HS-5 (cell line): Measurements from ENCODE around the gene GPC6.

ENCODE experiments used
- DNase-seq: peaks from one replicate; pipeline ENCODE4 v3.0.0-alpha.2; 2012; ENCODE audit warnings: low read depth

Gene GPC6

GRCh38 chr13:94414141-94414540, 1187.5 kb downstream of the GPC6 start:
- no peak for DNase-seq

DNA sequence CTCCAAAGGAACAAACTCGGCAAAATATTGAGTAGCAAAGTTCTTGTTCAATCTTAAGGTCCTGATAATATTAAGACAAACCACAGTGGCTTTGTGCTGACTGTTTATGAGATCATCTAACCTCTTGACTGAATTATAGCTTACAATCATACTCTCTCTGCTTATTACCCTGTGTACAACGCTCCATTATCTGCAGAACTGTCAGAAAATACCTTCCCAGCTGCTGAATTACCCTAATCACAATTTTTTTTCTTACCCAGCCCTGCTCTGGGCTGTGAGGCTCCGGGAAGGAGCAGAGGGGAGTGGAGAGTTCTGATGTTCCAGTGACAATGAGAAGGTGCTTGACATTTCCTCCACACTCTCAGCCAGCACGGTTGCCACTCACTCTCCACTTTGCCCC, 1188.1 kb downstream of the GPC6 start:
- DNase-seq: no peak

DNA sequence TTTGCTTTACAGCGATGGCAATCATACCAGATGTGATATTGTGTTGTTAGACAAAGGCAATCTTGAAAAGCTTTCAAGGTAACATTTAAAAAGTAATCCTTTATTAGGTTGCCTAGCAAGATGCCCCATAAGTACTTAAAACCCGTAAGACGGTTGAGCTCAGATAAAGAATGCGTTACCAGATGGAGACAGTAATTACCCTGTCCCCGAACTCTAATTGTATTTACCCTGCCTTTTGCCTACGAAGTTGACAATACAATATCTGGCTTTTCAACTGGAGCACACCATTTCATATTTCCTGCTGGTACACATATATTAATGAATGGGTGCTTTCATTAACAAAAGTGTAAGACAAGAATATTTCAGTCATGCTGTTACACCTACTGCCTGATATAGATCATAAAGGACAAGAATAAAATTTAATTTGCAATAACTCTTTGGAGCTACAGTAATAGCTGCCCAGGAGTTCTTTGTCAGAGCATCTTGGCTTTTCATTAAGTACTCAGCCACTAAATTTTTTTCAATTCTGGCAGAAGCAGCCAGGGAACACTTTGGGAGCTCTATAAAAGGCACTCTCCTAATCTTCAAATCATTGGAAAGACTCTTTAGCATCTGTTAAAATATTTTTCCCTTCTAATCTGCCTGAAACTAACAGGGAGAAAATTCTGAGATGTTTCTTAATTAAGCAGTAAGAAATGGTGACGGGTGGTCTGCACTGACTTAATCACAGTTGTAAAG, 1189.1 kb downstream of the GPC6 start:
- DNase-seq: no peak

DNA sequence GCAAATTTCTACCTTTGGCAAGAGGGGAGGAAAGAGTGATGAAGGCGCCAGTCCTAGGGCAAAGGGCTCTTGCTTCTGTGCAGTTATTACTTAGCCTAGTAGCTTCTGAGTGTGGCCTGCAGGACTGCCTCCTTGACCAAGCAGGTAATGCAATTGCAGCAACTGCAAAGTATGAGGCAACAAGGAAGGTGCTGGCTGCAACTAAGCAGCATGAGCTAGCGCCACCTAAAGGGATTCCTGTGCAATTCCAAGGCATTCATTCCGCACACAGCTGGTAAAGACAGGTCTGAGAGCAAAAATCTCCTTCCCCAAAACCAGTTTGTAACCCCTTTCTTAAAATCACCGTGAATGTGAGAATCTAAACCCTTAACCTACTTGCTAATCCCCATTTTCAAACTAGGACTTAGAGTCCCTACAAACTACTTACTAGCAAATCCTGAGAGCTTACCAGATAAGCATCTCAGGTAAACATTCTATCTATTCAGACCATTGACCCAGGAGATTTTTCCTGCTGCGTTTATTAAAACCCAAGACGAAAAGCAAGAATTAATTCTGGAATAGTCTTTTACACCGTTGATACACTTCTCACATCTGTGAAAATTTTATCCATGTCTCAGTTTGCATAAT, 1190.0 kb downstream of the GPC6 start:
- no peak for DNase-seq

DNA sequence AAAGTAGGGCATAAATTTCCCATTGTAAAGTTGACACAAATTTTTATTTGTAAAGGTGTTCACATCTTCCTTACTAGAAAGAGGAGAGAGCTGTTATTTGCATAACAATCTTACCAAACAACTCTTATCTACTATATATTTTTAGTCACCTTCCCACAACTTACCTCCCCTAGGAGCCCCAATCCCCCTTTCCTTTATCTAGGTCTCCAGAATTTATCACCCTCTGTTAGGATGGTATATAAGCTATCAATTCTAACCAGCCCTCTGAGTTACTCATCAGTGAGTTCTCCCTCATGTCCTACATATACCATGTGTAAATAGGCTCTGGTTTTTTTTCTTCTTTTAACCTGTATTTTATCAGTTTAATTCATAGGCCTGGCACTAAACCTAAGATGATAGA, 1190.7 kb downstream of the GPC6 start:
- DNase-seq: no peak

GRCh38 chr13:94419304-94419924, 1192.8 kb downstream of the GPC6 start:
- peak; percentile 54 for DNase-seq

DNA sequence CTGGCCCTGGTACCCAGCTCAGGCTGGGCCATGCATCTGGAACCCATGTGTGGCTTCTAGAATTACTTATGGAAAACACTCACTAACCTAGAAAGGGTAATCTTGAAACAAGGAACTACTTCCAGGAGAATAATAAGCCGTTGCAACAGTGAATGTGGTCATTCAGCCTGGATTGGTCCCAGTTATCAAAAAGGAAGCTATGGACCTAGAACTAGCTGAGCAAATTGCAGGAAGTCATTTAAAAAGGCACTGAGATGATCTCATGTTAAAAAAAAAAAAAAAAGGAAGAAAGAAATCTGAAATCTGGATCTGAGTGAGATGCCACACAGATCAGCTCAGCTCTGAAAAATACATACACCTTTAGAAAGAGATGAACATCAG, 1193.3 kb downstream of the GPC6 start:
- no peak for DNase-seq

- DNase-seq: no peak
Observed at GRCh38 chr13:94427313-94427953, 1200.8 kb downstream of the GPC6 start.

- DNase-seq: no peak
Observed at GRCh38 chr13:94431574-94431973, 1205.0 kb downstream of the GPC6 start.

GRCh38 chr13:94431987-94432386, 1205.4 kb downstream of the GPC6 start:
- DNase-seq: no peak

DNA sequence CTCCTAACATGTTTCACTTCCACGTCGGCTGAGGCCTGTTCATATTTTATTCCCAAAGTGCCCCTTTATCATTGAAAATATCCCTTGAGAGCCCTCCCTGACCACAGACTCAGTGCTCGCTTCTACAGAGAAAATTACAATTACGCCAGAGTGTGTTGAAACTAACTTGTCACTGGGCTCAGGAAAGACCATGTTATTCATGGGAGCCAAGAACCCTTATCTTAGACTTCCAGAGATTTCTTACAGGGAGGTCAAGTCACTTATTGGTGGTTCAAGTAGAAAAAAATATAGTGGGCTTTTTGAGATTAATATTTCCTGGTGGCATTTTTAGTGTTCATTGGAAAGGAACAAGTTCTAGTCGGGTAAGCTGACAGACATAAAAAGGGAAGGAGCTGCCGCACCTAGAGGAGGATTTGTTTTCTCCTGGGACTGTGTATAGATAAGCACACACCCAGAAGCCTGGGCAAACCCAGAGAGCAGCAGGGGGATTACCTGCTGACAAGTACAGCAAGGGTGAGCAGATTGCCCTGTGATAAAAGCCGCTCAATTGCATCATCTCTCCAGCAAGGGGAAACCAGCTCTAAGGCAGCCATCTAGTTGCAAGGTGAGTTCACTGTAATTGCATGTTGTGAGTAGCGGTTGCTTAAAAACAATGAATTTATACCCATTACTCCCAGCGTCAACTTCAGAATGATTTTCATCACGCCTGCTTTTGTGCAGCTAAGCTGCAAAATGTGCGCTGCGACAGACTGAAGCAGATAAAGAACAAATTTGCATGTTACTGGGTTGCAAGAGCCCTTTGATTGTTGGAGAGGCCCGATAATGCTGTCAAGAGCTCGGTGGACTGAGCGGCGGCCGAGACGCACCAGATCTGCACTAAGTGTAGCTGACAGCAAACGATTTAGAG, 1206.7 kb downstream of the GPC6 start:
- DNase-seq: no peak

GRCh38 chr13:94435604-94436226, 1209.1 kb downstream of the GPC6 start:
- no peak for DNase-seq

GRCh38 chr13:94444826-94445225, 1218.2 kb downstream of the GPC6 start:
- no peak for DNase-seq

DNA sequence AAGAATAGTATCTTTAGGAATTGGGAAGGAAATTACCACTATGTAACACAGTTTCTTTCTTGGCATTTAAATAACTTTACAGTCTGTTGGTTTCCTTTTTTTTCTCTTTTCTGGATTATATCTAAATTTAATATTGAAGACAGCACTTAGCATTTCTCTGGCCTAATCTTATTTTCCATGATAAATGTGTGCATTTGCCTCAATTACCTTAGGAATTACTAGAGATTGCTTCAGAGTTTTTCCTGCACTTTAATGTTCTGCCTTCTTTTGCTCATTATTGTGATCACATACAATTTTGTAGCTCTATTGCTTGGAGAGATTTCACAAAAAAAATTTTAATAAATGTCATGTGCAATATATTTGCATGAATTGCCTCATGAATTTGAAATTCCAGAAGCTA, 1227.7 kb downstream of the GPC6 start:
- no peak for DNase-seq

- no peak for DNase-seq
Observed at GRCh38 chr13:94454906-94455305, 1228.3 kb downstream of the GPC6 start.

- no peak for DNase-seq
Observed at GRCh38 chr13:94455414-94455813, 1228.8 kb downstream of the GPC6 start.
